ENCODE data around the gene VCL.

DNA sequence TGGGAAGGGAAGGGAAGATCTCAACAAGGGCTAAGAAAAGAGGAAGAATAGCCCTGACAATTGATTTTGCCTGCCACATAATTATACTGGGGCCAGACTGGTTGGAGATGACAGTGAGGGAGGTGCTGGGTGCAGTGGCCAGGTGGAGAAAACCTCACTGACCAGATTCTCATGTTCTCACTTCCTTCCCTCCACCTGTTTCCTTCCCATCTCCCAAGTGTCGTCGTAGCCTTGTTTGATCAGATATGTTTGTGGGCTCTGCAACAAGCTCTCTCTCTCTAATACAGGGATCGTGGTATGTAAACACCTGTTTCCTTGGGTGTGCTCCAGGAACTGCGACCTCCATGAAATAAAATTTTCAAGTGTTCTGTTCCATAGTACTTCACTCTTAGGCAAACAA, 60.2 kb downstream of the VCL start:
- TF ChIP-seq POLR2A (IDR thresholded peaks at IDR 0.05) (no peak), EP300 (IDR thresholded peaks at IDR 0.05) (no peak)
- TF ChIP-seq, protein P1, sequence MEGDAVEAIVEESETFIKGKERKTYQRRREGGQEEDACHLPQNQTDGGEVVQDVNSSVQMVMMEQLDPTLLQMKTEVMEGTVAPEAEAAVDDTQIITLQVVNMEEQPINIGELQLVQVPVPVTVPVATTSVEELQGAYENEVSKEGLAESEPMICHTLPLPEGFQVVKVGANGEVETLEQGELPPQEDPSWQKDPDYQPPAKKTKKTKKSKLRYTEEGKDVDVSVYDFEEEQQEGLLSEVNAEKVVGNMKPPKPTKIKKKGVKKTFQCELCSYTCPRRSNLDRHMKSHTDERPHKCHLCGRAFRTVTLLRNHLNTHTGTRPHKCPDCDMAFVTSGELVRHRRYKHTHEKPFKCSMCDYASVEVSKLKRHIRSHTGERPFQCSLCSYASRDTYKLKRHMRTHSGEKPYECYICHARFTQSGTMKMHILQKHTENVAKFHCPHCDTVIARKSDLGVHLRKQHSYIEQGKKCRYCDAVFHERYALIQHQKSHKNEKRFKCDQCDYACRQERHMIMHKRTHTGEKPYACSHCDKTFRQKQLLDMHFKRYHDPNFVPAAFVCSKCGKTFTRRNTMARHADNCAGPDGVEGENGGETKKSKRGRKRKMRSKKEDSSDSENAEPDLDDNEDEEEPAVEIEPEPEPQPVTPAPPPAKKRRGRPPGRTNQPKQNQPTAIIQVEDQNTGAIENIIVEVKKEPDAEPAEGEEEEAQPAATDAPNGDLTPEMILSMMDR (IDR thresholded peaks at IDR 0.05), result no peak

Data from suprapubic skin (tissue), 3 donors.